HG03025 (cell line): ENCODE data around the gene EVA1A.
"Not testable (repeated sequence)": the region's sequence is repeated elsewhere in the genome, so short reads cannot be mapped to it uniquely, and the experiment has no call there.

Source experiments
- ATAC-seq: cut with Tn5 transposase; IDR thresholded peaks from one replicate; pipeline ENCODE4 v1.9.1; 2021; ENCODE audit warnings: mild to moderate bottlenecking, moderate library complexity; ENCODE audit not compliant: unreplicated experiment, low FRiP score

EVA1A gene

GRCh38 chr2:75493230-75493629, 67.5 kb downstream of the EVA1A start:
- ATAC-seq, result no peak

- ATAC-seq, result no peak
Observed at GRCh38 chr2:75491129-75491753, 69.5 kb downstream of the EVA1A start.

- no peak for ATAC-seq
Observed at GRCh38 chr2:75489721-75490120, 71.0 kb downstream of the EVA1A start.

- no peak for ATAC-seq
Observed at GRCh38 chr2:75488157-75488556, 72.6 kb downstream of the EVA1A start.

GRCh38 chr2:75486735-75487134, 74.0 kb downstream of the EVA1A start:
- not testable (repeated sequence) for ATAC-seq

GRCh38 chr2:75484840-75485239, 75.9 kb downstream of the EVA1A start:
- ATAC-seq, result no peak

GRCh38 chr2:75483878-75484277, 76.9 kb downstream of the EVA1A start:
- no peak for ATAC-seq

GRCh38 chr2:75482398-75482797, 78.3 kb downstream of the EVA1A start:
- no peak for ATAC-seq

GRCh38 chr2:75480971-75481836, 79.5 kb downstream of the EVA1A start:
- no peak for ATAC-seq

- not testable (repeated sequence) for ATAC-seq
Observed at GRCh38 chr2:75477696-75478095, 83.0 kb downstream of the EVA1A start.

- ATAC-seq, result no peak
Observed at GRCh38 chr2:75476761-75477160, 84.0 kb downstream of the EVA1A start.

GRCh38 chr2:75475976-75476375, 84.8 kb downstream of the EVA1A start:
- ATAC-seq, result no peak

GRCh38 chr2:75475049-75475448, 85.7 kb downstream of the EVA1A start:
- no peak for ATAC-seq

- no peak for ATAC-seq
Observed at GRCh38 chr2:75474115-75474514, 86.6 kb downstream of the EVA1A start.

- ATAC-seq, result no peak
Observed at GRCh38 chr2:75466708-75467311, 93.9 kb downstream of the EVA1A start.

GRCh38 chr2:75465317-75465984, 95.3 kb downstream of the EVA1A start:
- ATAC-seq, result no peak

GRCh38 chr2:75464348-75464946, 96.3 kb downstream of the EVA1A start:
- ATAC-seq, result no peak

GRCh38 chr2:75462721-75463120, 98.0 kb downstream of the EVA1A start:
- no peak for ATAC-seq

GRCh38 chr2:75462206-75462605, 98.5 kb downstream of the EVA1A start:
- no peak for ATAC-seq

GRCh38 chr2:75460630-75461029, 100.1 kb downstream of the EVA1A start:
- ATAC-seq, result no peak
